ENCODE results near the gene NFE2L2. TPM values are rescaled to one million over a fixed set of nuclear protein-coding genes. Genes with fewer than 3 reads are reported as not detected.

The NFE2L2 gene
- total RNA-seq, 1 experiment from 2014 or later: 26.3 TPM

DNA sequence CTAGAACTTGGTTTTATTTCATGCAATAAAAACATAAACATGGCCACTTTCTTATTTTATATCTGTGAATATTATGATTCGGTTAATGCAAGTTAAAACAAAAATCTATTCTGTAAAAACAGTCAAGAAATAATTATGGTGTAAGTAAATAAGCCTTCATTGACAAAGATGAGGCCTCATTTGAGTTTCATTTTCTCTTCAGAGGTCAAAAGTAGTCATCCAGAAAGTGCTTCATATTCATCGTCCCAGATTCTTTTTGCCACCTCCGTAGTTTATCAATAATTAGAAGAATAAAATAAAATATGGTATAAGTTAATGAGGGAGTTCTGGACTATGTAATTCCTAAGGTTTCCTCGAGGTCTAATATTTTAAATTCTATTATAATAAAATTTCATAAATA is 71.3 kb downstream of the NFE2L2 start:
- Mint-ChIP-seq H3K4me3 (no peak overlapping the region), H3K27me3 (ENCODE audit: low read depth) (no peaks in the 10 kb centered on the region; the same call in 1 of the 2 replicates), H3K27ac (no peak overlapping the region), H3K9me3 (no peaks in the 10 kb centered on the region), H3K36me3 (no peaks in the 10 kb centered on the region), H3K4me1 (no peaks in the 10 kb centered on the region)
- TF ChIP-seq JAZF1 (CRISPR knock-in tag; IDR thresholded peaks at IDR 0.05) (no peak), ZNF416 (CRISPR knock-in tag; IDR thresholded peaks at IDR 0.05) (no peak), ZNF232 (CRISPR knock-in tag; IDR thresholded peaks at IDR 0.05) (no peak), EMX1 (CRISPR knock-in tag; IDR thresholded peaks at IDR 0.05) (no peak), OVOL2 (CRISPR knock-in tag; IDR thresholded peaks at IDR 0.05; ENCODE audit: borderline replicate concordance) (no peak), ZNF263 (CRISPR knock-in tag; IDR thresholded peaks at IDR 0.05; ENCODE audit: low read depth) (no peak), CREB1 (CRISPR knock-in tag; IDR thresholded peaks at IDR 0.05) (no peak), JUN (CRISPR knock-in tag; IDR thresholded peaks at IDR 0.05) (no peak), ZNF138 (CRISPR knock-in tag; conservative IDR thresholded peaks at IDR 0.05) (no peak), NFATC4 (CRISPR knock-in tag; IDR thresholded peaks at IDR 0.05) (no peak)
- TF ChIP-seq, protein P1, sequence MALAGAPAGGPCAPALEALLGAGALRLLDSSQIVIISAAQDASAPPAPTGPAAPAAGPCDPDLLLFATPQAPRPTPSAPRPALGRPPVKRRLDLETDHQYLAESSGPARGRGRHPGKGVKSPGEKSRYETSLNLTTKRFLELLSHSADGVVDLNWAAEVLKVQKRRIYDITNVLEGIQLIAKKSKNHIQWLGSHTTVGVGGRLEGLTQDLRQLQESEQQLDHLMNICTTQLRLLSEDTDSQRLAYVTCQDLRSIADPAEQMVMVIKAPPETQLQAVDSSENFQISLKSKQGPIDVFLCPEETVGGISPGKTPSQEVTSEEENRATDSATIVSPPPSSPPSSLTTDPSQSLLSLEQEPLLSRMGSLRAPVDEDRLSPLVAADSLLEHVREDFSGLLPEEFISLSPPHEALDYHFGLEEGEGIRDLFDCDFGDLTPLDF (CRISPR knock-in tag; IDR thresholded peaks at IDR 0.05): no peak
- TF ChIP-seq, protein P2, sequence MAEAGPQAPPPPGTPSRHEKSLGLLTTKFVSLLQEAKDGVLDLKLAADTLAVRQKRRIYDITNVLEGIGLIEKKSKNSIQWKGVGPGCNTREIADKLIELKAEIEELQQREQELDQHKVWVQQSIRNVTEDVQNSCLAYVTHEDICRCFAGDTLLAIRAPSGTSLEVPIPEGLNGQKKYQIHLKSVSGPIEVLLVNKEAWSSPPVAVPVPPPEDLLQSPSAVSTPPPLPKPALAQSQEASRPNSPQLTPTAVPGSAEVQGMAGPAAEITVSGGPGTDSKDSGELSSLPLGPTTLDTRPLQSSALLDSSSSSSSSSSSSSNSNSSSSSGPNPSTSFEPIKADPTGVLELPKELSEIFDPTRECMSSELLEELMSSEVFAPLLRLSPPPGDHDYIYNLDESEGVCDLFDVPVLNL (CRISPR knock-in tag; IDR thresholded peaks at IDR 0.05; ENCODE audit: borderline replicate concordance, low read depth): no peak
- TF ChIP-seq, protein P3, sequence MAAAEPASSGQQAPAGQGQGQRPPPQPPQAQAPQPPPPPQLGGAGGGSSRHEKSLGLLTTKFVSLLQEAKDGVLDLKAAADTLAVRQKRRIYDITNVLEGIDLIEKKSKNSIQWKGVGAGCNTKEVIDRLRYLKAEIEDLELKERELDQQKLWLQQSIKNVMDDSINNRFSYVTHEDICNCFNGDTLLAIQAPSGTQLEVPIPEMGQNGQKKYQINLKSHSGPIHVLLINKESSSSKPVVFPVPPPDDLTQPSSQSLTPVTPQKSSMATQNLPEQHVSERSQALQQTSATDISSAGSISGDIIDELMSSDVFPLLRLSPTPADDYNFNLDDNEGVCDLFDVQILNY (CRISPR knock-in tag; IDR thresholded peaks at IDR 0.05): no peak
- TF ChIP-seq, protein P4, sequence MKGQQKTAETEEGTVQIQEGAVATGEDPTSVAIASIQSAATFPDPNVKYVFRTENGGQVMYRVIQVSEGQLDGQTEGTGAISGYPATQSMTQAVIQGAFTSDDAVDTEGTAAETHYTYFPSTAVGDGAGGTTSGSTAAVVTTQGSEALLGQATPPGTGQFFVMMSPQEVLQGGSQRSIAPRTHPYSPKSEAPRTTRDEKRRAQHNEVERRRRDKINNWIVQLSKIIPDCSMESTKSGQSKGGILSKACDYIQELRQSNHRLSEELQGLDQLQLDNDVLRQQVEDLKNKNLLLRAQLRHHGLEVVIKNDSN (CRISPR knock-in tag; IDR thresholded peaks at IDR 0.05): no peak
- TF ChIP-seq, protein P5, sequence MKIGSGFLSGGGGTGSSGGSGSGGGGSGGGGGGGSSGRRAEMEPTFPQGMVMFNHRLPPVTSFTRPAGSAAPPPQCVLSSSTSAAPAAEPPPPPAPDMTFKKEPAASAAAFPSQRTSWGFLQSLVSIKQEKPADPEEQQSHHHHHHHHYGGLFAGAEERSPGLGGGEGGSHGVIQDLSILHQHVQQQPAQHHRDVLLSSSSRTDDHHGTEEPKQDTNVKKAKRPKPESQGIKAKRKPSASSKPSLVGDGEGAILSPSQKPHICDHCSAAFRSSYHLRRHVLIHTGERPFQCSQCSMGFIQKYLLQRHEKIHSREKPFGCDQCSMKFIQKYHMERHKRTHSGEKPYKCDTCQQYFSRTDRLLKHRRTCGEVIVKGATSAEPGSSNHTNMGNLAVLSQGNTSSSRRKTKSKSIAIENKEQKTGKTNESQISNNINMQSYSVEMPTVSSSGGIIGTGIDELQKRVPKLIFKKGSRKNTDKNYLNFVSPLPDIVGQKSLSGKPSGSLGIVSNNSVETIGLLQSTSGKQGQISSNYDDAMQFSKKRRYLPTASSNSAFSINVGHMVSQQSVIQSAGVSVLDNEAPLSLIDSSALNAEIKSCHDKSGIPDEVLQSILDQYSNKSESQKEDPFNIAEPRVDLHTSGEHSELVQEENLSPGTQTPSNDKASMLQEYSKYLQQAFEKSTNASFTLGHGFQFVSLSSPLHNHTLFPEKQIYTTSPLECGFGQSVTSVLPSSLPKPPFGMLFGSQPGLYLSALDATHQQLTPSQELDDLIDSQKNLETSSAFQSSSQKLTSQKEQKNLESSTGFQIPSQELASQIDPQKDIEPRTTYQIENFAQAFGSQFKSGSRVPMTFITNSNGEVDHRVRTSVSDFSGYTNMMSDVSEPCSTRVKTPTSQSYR (CRISPR knock-in tag; IDR thresholded peaks at IDR 0.05): no peak
- DNase-seq (ENCODE audit: low spot score): no peak
- ChIA-PET POLR2A (no interaction called here), CTCF (interaction anchor here (1.0 kb wide), 1 partner anchor 28 kb away, joined by 4 read pairs; no protein-coding TSS in a partner anchor)
- ATAC-seq: no peak

DNA sequence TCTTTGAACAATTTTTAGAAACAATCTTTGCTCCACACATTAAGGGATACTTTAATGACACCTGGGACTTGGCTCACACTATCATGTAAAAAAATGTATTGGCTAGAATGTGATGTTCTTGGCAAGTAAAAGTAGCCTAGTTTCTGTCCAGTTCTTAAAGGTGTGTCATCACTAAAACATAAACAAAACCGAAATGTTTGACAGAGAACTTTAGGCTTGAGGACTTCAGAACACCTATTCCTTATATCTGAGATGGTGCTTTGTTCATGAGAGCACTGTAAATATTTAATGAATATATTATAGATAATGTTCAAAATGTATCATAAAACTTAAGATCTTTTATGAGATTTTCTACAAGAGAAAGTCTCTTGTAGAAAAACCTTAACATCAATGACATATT is 71.7 kb downstream of the NFE2L2 start:
- no peaks in the 10 kb centered on the region; the same call in 1 of the 2 replicates for H3K27me3 Mint-ChIP-seq (ENCODE audit: low read depth)
- ATAC-seq: no peak
- CTCF ChIA-PET: no interaction called here
- DNase-seq (ENCODE audit: low spot score): no peak
- H3K9me3 Mint-ChIP-seq: no peaks in the 10 kb centered on the region
- H3K27ac Mint-ChIP-seq: no peak overlapping the region
- POLR2A ChIA-PET: no interaction called here
- no peak overlapping the region for H3K4me3 Mint-ChIP-seq
- no peaks in the 10 kb centered on the region for H3K36me3 Mint-ChIP-seq
- H3K4me1 Mint-ChIP-seq: no peaks in the 10 kb centered on the region; the same call in 1 of the 2 replicates
- TF ChIP-seq NFATC4 (CRISPR knock-in tag; IDR thresholded peaks at IDR 0.05) (no peak), KAT7 (CRISPR knock-in tag; IDR thresholded peaks at IDR 0.05; ENCODE audit: borderline replicate concordance) (no peak), JAZF1 (CRISPR knock-in tag; IDR thresholded peaks at IDR 0.05) (no peak), FOXK1 (CRISPR knock-in tag; IDR thresholded peaks at IDR 0.05) (no peak), FOXJ3 (CRISPR knock-in tag; IDR thresholded peaks at IDR 0.05; ENCODE audit: borderline replicate concordance) (no peak), CTCF (IDR thresholded peaks at IDR 0.05) (no peak), IRF2 (CRISPR knock-in tag; IDR thresholded peaks at IDR 0.05; ENCODE audit: borderline replicate concordance, low read depth) (no peak), HMGXB4 (CRISPR knock-in tag; IDR thresholded peaks at IDR 0.05) (no peak), NFYB (CRISPR knock-in tag; conservative IDR thresholded peaks at IDR 0.05; ENCODE audit: low read depth) (no peak), ATF1 (CRISPR knock-in tag; IDR thresholded peaks at IDR 0.05) (no peak), CREM (CRISPR knock-in tag; IDR thresholded peaks at IDR 0.05) (no peak)
- TF ChIP-seq, protein P6, sequence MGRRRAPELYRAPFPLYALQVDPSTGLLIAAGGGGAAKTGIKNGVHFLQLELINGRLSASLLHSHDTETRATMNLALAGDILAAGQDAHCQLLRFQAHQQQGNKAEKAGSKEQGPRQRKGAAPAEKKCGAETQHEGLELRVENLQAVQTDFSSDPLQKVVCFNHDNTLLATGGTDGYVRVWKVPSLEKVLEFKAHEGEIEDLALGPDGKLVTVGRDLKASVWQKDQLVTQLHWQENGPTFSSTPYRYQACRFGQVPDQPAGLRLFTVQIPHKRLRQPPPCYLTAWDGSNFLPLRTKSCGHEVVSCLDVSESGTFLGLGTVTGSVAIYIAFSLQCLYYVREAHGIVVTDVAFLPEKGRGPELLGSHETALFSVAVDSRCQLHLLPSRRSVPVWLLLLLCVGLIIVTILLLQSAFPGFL (CRISPR knock-in tag; IDR thresholded peaks at IDR 0.05; ENCODE audit: borderline replicate concordance): no peak
